Stimulated activated CD8-positive, alpha-beta memory T cell treated with anti-CD3 and anti-CD28 coated beads, Interleukin-12 subunit alpha, Interleukin-12 subunit beta, amount 100 ng/mL, for 1 hour (primary cell): ENCODE measurements around the gene C15orf40.
A peak's percentile ranks its signal among the peaks of the same experiment; 100 is the strongest.
"Not testable (repeated sequence)": the region's sequence is repeated elsewhere in the genome, so short reads cannot be mapped to it uniquely, and the experiment has no call there.

Experiments used
- DNase-seq: peaks from one replicate; pipeline ENCODE4 v3.0.0-alpha.2; 2020; ENCODE audit warnings: low read depth

Gene C15orf40

DNA sequence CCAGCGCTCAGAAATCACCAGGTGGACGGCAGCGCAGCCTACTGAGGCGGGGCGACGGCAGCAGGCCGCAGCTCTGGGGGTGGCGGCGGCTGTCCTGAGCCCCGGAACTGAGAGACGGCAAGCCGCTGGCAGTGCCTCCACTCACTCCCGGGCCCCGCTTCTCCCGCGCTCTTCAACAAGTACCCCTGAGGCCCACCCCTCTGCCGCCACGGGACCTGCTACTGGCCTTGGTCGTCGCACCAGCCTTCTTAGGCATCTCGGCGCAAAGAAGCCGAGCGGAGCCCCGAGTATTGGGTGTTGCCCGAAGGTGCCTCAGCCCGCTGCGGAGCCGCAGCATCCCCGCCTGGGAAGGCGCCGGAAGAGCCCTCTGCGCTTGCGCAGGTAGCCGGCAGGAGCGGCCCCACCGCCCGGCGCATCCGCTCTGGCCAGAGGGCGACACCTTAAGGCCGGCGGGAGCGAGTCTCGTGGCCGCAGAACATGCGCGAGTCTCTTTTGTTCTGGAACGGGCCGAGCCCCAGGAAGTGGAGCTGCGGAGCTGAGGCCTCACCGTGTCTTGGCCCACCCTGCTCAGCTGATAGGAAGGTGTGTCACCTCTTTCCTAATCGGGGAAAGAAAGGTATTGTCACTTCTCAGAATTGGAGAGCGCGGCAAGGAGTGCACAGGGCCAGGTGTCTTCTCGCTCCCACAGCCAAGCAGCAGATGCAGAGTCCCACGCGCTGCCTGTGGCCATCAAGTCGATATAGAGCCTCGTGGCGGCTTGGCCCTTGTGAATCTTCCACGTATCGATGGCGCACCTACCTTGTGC, at the start of gene C15orf40:
Gene C15orf40, minus strand, starts transcription at position 369 of the 805 bp plus-strand sequence. Its CDS starts 32 bp downstream, at position 337.
- peak; percentile 72 for DNase-seq

GRCh38 chr15:83057696-83058376, 46.4 kb upstream of the C15orf40 start:
- no peak for DNase-seq

DNA sequence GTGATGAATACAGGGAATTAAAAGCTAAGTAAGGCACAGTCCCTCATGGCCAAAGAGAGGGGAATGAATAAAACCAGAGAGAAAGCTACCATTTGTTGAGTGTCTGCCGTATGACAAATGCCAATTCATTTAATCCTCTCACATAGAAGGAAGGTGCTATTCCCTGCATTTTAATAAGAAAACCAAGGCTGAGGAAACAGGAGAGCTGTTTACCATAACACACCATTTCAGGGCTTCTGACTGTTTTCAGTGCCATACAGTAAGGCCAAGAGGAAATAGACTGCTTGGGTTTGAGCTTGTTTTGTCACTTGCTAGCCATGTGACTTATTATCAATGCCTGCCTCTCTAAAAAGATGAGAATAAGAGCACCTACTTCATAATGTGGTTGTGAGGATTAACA, 45.6 kb upstream of the C15orf40 start:
- no peak for DNase-seq

GRCh38 chr15:83053151-83053550, 41.7 kb upstream of the C15orf40 start:
- DNase-seq = no peak

- DNase-seq = no peak
Measured at GRCh38 chr15:83046558-83047127, 35.2 kb upstream of the C15orf40 start.

DNA sequence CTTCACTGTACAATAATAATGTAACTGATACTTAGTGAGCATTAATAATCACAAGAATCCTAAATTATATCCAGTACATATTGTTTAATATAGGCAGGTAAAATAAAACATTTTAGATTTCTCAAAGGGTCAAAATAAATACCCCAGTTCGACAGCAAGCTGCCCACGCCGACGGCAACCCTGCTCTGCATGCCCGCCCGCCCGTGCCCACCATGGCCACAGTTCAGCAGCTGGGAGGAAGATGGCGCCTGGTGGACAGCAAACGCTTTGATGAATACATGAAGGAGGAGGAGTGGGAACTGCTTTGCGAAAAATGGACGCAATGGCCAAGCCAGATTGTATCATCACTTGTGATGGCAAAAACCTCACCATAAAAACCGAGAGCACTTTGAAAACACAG, 32.7 kb upstream of the C15orf40 start:
- DNase-seq = no peak

GRCh38 chr15:83039206-83039605, 27.8 kb upstream of the C15orf40 start:
- no peak for DNase-seq

GRCh38 chr15:83036253-83036652, 24.8 kb upstream of the C15orf40 start:
- no peak for DNase-seq

DNA sequence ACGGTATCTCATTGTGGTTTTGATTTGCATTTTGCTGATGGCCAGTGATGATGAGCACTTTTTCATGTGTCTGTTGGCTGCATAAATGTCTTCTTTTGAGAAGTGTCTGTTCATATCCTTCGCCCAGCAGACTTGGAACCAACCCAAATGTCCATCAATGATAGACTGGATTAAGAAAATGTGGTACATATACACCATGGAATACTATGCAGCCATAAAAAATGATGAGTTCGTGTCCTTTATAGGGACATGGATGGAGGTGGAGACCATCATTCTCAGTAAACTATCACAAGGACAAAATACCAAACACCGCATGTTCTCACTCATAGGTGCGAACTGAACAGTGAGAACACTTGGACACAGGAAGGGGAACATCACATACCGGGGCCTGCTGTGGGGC, 19.8 kb upstream of the C15orf40 start:
- not testable (repeated sequence) for DNase-seq

DNA sequence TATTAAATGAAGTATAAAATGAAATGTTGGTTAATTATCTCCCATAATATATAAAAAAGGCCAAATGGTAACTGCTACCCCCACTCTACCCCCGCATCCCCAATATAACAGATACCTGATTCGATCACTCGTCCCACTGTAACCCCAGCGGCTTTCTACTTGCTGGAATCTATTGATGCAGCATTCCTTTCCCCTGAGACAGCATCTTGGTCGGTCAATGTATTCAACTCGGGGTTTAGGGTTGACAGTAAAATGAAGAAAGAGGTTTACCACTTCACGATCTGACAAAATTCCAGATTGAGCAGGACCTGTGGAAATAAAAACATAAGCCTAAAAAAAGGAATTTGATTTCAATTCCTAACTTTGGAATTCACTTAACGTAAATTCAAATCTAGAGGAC, 18.6 kb upstream of the C15orf40 start:
- DNase-seq = no peak

GRCh38 chr15:83018436-83018835, 7.0 kb upstream of the C15orf40 start:
- no peak for DNase-seq

- DNase-seq = no peak
Measured at GRCh38 chr15:83016906-83017305, 5.5 kb upstream of the C15orf40 start.

GRCh38 chr15:83015361-83015760, 3.9 kb upstream of the C15orf40 start:
- DNase-seq = no peak

GRCh38 chr15:83014205-83014653, 2.8 kb upstream of the C15orf40 start:
- DNase-seq = no peak

- DNase-seq = no peak
Measured at GRCh38 chr15:83012636-83013035, 1.2 kb upstream of the C15orf40 start.

DNA sequence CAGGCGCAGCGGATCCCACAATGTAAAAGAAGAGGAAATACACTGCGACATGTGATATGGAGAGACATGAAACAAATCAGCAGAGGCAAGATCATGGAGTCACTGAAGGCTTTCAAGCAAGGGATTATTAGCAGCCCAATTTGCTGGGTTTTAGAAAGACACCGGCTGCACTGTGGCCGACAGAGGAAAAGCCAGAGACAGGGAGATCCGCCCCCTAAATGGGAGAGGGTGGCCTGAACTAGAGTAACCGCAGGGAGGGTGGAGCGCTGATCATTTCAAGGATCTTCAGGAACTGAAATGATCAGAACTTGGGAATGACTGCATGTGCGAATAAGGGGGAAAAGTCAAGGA, 612 bp upstream of the C15orf40 start:
- DNase-seq = no peak

DNA sequence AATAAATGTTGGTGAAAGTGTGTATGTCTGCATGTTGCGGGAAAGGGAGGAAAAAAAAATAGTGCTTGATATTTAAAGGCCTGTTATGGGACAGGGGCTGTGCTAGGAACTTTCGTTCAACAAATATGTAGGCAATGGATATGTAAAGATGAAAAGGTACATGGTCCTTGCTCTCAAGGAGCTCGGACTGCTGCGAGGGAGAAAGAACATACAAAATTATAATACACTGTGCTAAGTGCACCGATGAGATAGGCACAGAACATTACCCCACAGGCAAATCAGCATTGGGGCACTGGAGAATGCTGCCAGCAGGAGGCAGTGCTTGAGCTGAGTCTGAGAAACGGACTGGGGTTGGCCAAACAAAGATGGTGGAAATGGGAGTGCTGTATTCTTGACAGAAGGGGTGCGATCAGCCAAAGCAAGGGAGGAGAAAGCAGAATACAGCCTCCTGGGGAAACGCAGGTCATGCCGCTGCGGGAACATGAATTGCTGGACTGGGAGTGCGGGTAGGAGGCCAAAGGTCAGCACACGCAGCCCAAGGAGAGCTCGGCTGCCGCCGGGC, 649 bp downstream of the C15orf40 start:
- peak; percentile 50 for DNase-seq

- DNase-seq = not testable (repeated sequence)
Measured at GRCh38 chr15:83000672-83001031, 10.8 kb downstream of the C15orf40 start.

GRCh38 chr15:82999905-83000671, 11.4 kb downstream of the C15orf40 start:
- no peak for DNase-seq

- DNase-seq = no peak
Measured at GRCh38 chr15:82999426-82999825, 12.0 kb downstream of the C15orf40 start.

GRCh38 chr15:82995938-82996337, 15.5 kb downstream of the C15orf40 start:
- no peak for DNase-seq

- no peak for DNase-seq
Measured at GRCh38 chr15:82995076-82995475, 16.4 kb downstream of the C15orf40 start.
